ENCODE results near the gene PEPD. TPM values are rescaled to one million over a fixed set of nuclear protein-coding genes. Genes with fewer than 3 reads are reported as not detected.

PEPD gene
- total RNA-seq, 1 experiment from 2014 or later: 40.5 TPM

DNA sequence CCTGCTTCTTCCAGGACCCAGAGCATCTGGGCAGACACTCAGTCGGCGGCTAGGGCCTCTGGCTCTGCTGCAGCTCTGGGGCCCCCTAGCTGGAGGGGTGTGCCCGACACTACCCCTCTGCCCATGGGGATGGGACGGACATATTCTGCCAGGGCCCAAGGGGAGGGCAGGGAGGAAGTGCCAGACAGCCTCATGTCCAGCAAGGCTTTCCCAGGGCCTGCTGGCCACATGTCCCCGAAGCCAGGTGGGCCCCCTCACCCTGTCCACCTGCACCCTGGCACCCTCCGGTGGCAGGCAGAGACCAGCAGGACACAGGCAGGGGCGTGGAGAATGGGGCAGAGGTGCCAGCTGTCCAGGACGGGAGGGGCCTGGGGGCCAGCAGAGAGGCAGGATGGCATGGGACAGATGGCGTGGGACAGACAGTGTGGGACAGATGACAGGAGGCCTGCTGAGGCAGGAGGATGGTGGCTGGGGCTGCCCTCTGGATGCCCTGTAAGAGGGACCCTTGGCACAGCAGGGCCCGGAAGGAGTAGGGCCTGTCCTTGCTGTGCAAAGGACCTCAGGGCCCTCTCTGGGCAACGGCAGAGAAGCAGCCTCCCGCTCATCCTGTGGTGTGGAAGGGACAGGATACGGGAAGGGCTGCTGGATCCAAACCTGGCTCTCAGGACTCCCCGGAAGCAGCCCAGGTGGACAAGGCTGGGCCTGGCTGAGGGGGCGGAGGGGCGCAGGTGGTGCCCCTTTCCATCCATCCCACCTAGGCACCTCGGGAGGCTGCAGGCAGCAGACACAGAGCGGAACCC, 119.0 kb downstream of the PEPD start:
- intact Hi-C loops (cut with micrococcal nuclease): loop anchor here (10.0 kb wide), 1 partner anchor 258 kb away; no protein-coding TSS in a partner anchor
- Histone ChIP-seq H3K9ac (ENCODE audit: low read length) (no peak overlapping the region), H4K20me1 (ENCODE audit: insufficient read depth) (no peaks in the 10 kb centered on the region), H3K27ac (ENCODE audit: low read depth, low read length) (no peak overlapping the region), H3K9me3 (ENCODE audit: control insufficient read depth in 1 of 2, insufficient read depth in 1 of 2, low read depth in 1 of 2, low read length in 2 of 2) (no peaks in the 10 kb centered on the region), H3K79me2 (ENCODE audit: insufficient read depth, low read length) (no peaks in the 10 kb centered on the region), H3K4me3 (replicated peaks in 1 of 2; ENCODE audit: low read depth in 1 of 2, low read length in 2 of 2) (no peak overlapping the region), H3K4me2 (ENCODE audit: low read length) (no peak overlapping the region), H3K9me2 (ENCODE audit: insufficient read depth) (no peaks in the 10 kb centered on the region), H2AFZ (ENCODE audit: low read depth, low read length, poor library complexity, severe bottlenecking) (no peak overlapping the region), H3K4me1 (ENCODE audit: control insufficient read depth in 1 of 2, insufficient read depth in 2 of 2, low read length in 2 of 2) (no peaks in the 10 kb centered on the region), H3K36me3 (ENCODE audit: control insufficient read depth in 1 of 2, insufficient read depth in 2 of 2, low read length in 2 of 2) (no peaks in the 10 kb centered on the region), H3K27me3 (ENCODE audit: insufficient read depth, low read length) (no peaks in the 10 kb centered on the region)
- ChIA-PET CTCF (no interaction called here), POLR2A (no interaction called here), RAD21 (ENCODE audit: low non-redundant PET in 1 of 2, low total read pairs in 2 of 2, uncharacterized antibody in 2 of 2, unreplicated experiment in 2 of 2) (no interaction called here)
- no TSS peak for BruUV-seq (replicated peaks)
- peak; percentile 24; the same call in 1 of the 2 replicates for ATAC-seq
- DNase-seq (ENCODE audit: low read depth, low spot score): no peak
- TF ChIP-seq POLR2A (IDR thresholded peaks at IDR 0.05; ENCODE audit: borderline replicate concordance, extremely low read depth, insufficient read depth, insufficient read length) (no peak), RAD21 (IDR thresholded peaks at IDR 0.05; ENCODE audit: low read depth) (peak; percentile 57), FOSL1 (IDR thresholded peaks at IDR 0.05; ENCODE audit: low read depth) (no peak)
- TF ChIP-seq, protein P1, sequence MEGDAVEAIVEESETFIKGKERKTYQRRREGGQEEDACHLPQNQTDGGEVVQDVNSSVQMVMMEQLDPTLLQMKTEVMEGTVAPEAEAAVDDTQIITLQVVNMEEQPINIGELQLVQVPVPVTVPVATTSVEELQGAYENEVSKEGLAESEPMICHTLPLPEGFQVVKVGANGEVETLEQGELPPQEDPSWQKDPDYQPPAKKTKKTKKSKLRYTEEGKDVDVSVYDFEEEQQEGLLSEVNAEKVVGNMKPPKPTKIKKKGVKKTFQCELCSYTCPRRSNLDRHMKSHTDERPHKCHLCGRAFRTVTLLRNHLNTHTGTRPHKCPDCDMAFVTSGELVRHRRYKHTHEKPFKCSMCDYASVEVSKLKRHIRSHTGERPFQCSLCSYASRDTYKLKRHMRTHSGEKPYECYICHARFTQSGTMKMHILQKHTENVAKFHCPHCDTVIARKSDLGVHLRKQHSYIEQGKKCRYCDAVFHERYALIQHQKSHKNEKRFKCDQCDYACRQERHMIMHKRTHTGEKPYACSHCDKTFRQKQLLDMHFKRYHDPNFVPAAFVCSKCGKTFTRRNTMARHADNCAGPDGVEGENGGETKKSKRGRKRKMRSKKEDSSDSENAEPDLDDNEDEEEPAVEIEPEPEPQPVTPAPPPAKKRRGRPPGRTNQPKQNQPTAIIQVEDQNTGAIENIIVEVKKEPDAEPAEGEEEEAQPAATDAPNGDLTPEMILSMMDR (IDR thresholded peaks at IDR 0.05 in 2 of 3, conservative IDR thresholded peaks at IDR 0.05 in 1 of 3; ENCODE audit: borderline replicate concordance in 1 of 3, insufficient read depth in 1 of 3, low read depth in 2 of 3, low read length in 2 of 3): peak; percentile 10 to 62 (median 23); a peak in 3 of 6 replicates

DNA sequence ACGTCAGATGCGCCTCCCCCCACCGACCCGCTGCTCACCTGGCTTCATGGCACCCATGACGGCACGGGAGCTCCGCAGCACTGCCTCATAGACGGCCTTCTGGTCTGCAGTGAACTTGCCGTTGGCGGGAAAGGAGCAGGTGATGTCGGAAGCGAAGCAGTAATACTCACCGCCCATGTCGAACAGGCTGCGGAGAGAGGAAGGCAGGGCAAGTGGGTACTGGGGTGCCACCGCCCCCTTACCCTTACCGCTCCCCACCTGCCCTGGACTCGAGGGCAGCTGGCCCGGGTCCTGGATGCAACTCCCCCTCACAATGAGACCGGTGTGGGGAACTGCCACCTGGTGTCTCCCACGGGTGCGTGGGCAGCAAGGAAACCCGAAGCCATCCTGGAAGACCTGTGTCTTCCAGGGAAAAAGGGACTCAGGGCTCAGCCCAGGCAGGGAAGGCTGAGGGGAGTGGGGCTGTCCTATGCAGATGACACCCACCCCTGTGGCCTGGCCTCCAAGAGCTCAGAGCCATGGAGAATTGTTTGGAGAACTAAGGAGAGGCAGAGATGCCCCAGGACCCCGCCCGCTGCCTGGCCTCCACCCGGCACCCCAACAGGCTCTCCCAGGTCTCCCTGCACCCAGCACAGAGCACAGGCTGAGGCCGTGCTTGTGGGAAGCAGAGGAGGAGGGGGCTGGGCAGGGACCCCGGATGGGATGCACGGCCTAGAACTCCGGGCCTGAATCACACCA, 119.7 kb downstream of the PEPD start:
- DNase-seq (ENCODE audit: low read depth, low spot score): no peak
- Histone ChIP-seq H3K27me3 (ENCODE audit: insufficient read depth, low read length) (no peaks in the 10 kb centered on the region), H3K9me2 (ENCODE audit: insufficient read depth) (no peaks in the 10 kb centered on the region), H4K20me1 (ENCODE audit: insufficient read depth) (no peaks in the 10 kb centered on the region), H3K4me3 (replicated peaks in 1 of 2; ENCODE audit: low read depth in 1 of 2, low read length in 2 of 2) (no peak overlapping the region), H3K9me3 (ENCODE audit: control insufficient read depth in 1 of 2, insufficient read depth in 1 of 2, low read depth in 1 of 2, low read length in 2 of 2) (no peaks in the 10 kb centered on the region), H2AFZ (ENCODE audit: low read depth, low read length, poor library complexity, severe bottlenecking) (no peak overlapping the region), H3K4me2 (ENCODE audit: low read length) (no peak overlapping the region), H3K79me2 (ENCODE audit: insufficient read depth, low read length) (no peaks in the 10 kb centered on the region), H3K4me1 (ENCODE audit: control insufficient read depth in 1 of 2, insufficient read depth in 2 of 2, low read length in 2 of 2) (no peaks in the 10 kb centered on the region), H3K36me3 (ENCODE audit: control insufficient read depth in 1 of 2, insufficient read depth in 2 of 2, low read length in 2 of 2) (no peaks in the 10 kb centered on the region), H3K27ac (ENCODE audit: low read depth, low read length) (no peak overlapping the region), H3K9ac (ENCODE audit: low read length) (no peak overlapping the region)
- no peak for ATAC-seq
- ChIA-PET RAD21 (ENCODE audit: low non-redundant PET in 1 of 2, low total read pairs in 2 of 2, uncharacterized antibody in 2 of 2, unreplicated experiment in 2 of 2) (no interaction called here), CTCF (no interaction called here), POLR2A (no interaction called here)
- no TSS peak for BruUV-seq (replicated peaks)
- intact Hi-C loops (cut with micrococcal nuclease): loop anchor here (10.0 kb wide), 1 partner anchor 257 kb away; no protein-coding TSS in a partner anchor
- TF ChIP-seq EZH2 (IDR thresholded peaks at IDR 0.05) (no peak), EGR1 (IDR thresholded peaks at IDR 0.05; ENCODE audit: low read depth) (no peak), RAD21 (IDR thresholded peaks at IDR 0.05; ENCODE audit: low read depth) (no peak), FOSL1 (IDR thresholded peaks at IDR 0.05; ENCODE audit: low read depth) (no peak), CEBPB (IDR thresholded peaks at IDR 0.05; ENCODE audit: low read depth) (no peak), SRF (IDR thresholded peaks at IDR 0.05; ENCODE audit: low read depth) (no peak), ELF1 (IDR thresholded peaks at IDR 0.05; ENCODE audit: borderline replicate concordance, low read depth) (no peak), SP1 (IDR thresholded peaks at IDR 0.05; ENCODE audit: low read depth) (no peak), POLR2A (IDR thresholded peaks at IDR 0.05; ENCODE audit: borderline replicate concordance, extremely low read depth, insufficient read depth, insufficient read length) (no peak), REST (IDR thresholded peaks at IDR 0.05; ENCODE audit: low read depth) (no peak), YY1 (IDR thresholded peaks at IDR 0.05; ENCODE audit: extremely low read depth, insufficient replicate concordance, low read depth, low read length) (no peak), POLR2AphosphoS5 (IDR thresholded peaks at IDR 0.05; ENCODE audit: low read depth, low read length) (no peak)

Measured in HCT116 (cell line).